Choroid plexus epithelial cell (primary cell): ENCODE measurements around the gene FMO2.
"Not testable (repeated sequence)": the region's sequence is repeated elsewhere in the genome, so short reads cannot be mapped to it uniquely, and the experiment has no call there.

ENCODE experiments used
- DNase-seq: peaks from one replicate; pipeline ENCODE4 v3.0.0-alpha.2; 2010; ENCODE audit warnings: low read depth
- H3K4me3 ChIP-seq: 2 replicates; pipeline ENCODE4 v1.5.1; 2011; ENCODE audit warnings: low read depth, mild to moderate bottlenecking, control low read depth, low read length, moderate library complexity
- TF ChIP-seq, protein P1 (sequence below): conservative IDR thresholded peaks from 2 replicates; pipeline ENCODE4 v1.5.1; 2011; ENCODE audit warnings: low read depth, mild to moderate bottlenecking, control low read depth, inconsistent platforms, low read length, moderate library complexity

The FMO2 gene

DNA sequence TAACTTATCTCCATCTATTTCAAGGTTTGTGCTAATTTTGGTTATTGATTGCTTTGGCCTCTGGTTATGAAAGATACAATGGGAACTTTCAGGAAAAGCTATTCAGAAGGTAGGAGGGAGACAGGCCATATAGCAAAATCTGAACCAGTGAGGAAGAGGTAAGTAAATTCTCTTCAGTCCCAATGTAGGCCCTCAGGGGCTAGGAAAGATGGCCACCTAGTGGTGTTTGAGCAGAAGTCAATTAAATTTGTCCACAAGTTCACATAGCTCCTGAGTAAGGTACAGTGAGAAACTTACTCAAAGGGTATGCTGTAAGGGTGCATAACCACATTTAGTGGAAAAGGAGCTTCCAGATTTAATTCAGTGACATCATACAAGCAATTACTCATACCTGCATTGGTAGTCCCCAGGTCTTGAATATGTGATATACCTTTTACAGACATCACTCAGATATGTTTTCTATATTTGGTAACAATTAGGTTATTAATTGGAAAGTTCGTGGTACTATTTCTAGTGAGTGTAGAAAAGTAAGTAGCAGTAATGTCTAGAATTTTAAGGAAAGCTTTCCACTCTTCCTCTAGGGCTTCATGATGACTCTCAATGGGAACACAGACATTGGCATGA is 41.8 kb downstream of the FMO2 start:
- no peak overlapping the region for H3K4me3 ChIP-seq
- peak; percentile 90 for DNase-seq
- TF ChIP-seq, protein P1, sequence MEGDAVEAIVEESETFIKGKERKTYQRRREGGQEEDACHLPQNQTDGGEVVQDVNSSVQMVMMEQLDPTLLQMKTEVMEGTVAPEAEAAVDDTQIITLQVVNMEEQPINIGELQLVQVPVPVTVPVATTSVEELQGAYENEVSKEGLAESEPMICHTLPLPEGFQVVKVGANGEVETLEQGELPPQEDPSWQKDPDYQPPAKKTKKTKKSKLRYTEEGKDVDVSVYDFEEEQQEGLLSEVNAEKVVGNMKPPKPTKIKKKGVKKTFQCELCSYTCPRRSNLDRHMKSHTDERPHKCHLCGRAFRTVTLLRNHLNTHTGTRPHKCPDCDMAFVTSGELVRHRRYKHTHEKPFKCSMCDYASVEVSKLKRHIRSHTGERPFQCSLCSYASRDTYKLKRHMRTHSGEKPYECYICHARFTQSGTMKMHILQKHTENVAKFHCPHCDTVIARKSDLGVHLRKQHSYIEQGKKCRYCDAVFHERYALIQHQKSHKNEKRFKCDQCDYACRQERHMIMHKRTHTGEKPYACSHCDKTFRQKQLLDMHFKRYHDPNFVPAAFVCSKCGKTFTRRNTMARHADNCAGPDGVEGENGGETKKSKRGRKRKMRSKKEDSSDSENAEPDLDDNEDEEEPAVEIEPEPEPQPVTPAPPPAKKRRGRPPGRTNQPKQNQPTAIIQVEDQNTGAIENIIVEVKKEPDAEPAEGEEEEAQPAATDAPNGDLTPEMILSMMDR = peak; percentile 91

- DNase-seq = no peak
- no peak overlapping the region for H3K4me3 ChIP-seq
- TF ChIP-seq, protein P1 = no peak
Measured at GRCh38 chr1:171231326-171231725, 46.2 kb downstream of the FMO2 start.

- H3K4me3 ChIP-seq = no peak overlapping the region
- TF ChIP-seq, protein P1 = no peak
- DNase-seq = no peak
Measured at GRCh38 chr1:171233183-171233582, 48.1 kb downstream of the FMO2 start.

- not testable (repeated sequence) for H3K4me3 ChIP-seq, DNase-seq
Measured at GRCh38 chr1:171236231-171236630, 51.1 kb downstream of the FMO2 start.

GRCh38 chr1:171243878-171244277 is 58.8 kb downstream of the FMO2 start:
- DNase-seq = no peak
- no peak overlapping the region for H3K4me3 ChIP-seq
- TF ChIP-seq, protein P1 = no peak

GRCh38 chr1:171245458-171246064 is 60.5 kb downstream of the FMO2 start:
- no peak overlapping the region for H3K4me3 ChIP-seq
- peak; percentile 72 for DNase-seq
- TF ChIP-seq, protein P1 = peak; percentile 91

GRCh38 chr1:171247501-171247900 is 62.4 kb downstream of the FMO2 start:
- no peak overlapping the region for H3K4me3 ChIP-seq
- no peak for DNase-seq
- TF ChIP-seq, protein P1 = no peak
